ENCODE results near the gene TRIP4.

DNA sequence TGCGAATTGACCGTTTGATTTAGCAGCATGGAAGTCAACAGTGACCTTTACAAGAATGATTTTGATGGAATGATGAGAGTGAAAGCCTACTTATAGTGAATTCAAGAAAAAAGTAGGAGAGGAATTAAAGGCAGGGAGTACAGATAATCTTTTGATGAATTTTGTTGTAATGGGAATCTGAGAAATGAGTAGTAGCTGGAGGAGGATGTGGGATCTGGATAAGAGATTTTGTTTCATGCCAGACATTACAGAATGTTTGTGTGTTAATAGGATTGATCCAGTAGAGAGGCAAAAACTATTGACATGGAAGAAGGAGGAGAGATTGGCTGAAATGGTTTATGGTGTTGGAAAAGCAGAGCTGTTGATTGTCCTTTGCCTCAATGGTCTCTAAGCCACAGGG is 55.4 kb downstream of the TRIP4 start:
- TF ChIP-seq, protein P1, sequence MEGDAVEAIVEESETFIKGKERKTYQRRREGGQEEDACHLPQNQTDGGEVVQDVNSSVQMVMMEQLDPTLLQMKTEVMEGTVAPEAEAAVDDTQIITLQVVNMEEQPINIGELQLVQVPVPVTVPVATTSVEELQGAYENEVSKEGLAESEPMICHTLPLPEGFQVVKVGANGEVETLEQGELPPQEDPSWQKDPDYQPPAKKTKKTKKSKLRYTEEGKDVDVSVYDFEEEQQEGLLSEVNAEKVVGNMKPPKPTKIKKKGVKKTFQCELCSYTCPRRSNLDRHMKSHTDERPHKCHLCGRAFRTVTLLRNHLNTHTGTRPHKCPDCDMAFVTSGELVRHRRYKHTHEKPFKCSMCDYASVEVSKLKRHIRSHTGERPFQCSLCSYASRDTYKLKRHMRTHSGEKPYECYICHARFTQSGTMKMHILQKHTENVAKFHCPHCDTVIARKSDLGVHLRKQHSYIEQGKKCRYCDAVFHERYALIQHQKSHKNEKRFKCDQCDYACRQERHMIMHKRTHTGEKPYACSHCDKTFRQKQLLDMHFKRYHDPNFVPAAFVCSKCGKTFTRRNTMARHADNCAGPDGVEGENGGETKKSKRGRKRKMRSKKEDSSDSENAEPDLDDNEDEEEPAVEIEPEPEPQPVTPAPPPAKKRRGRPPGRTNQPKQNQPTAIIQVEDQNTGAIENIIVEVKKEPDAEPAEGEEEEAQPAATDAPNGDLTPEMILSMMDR (IDR thresholded peaks at IDR 0.05), result no peak
- TF ChIP-seq POLR2A (IDR thresholded peaks at IDR 0.05), result no peak

All from tibial nerve (tissue), 3 donors.